Esophagus muscularis mucosa (tissue), 4 donors: ENCODE measurements around the gene RMND1. TPM values are rescaled to one million over a fixed set of nuclear protein-coding genes. Genes with fewer than 3 reads are reported as not detected.
A peak's percentile ranks its signal among the peaks of the same experiment; 100 is the strongest.

ENCODE experiments used
- DNase-seq: peaks from one replicate; pipeline ENCODE4 v3.0.0-alpha.2; 2017; ENCODE audit errors: extremely low spot score
- H3K27ac ChIP-seq, 4 donors: fragments of 200-600 bp; sonication (generic); replicated peaks in 1 of 4; 1 replicate in 3 of 4; 2 replicates in 1 of 4; pipeline ENCODE4 v1.5.1; 2016 to 2019; ENCODE audit warnings: mild to moderate bottlenecking in 1 of 4
- H3K27me3 ChIP-seq, 4 donors: fragments of 200-600 bp; sonication (generic); one replicate each; pipeline versions ENCODE4 v1.5.1 to v1.6.0; 2016 to 2019
- H3K36me3 ChIP-seq, 4 donors: fragments of 200-600 bp; sonication (generic); one replicate each; pipeline ENCODE4 v1.5.1; 2016 to 2019
- H3K4me1 ChIP-seq, 4 donors: fragments of 200-600 bp; sonication (generic); one replicate each; pipeline ENCODE4 v1.5.1; 2016 to 2019
- H3K4me3 ChIP-seq, 4 donors: fragments of 200-600 bp; sonication (generic); 1 replicate in 2 of 4; 2 replicates in 2 of 4; pipeline ENCODE4 v1.5.1; 2016 to 2019; ENCODE audit warnings: mild to moderate bottlenecking in 4 of 4, moderate library complexity in 1 of 4
- H3K9me3 ChIP-seq, 4 donors: fragments of 200-600 bp; sonication (generic); 1 replicate in 3 of 4; 2 replicates in 1 of 4; pipeline ENCODE4 v1.5.1; 2016 to 2019
- EP300 ChIP-seq: sonication (generic); formaldehyde crosslinking; IDR thresholded peaks from one replicate; pipeline ENCODE4 v1.6.1; 2017; ENCODE audit warnings: antibody characterized with exemption
- POLR2A ChIP-seq: fragments of 450-650 bp; IDR thresholded peaks from one replicate; pipeline ENCODE4 v1.6.1; 2017; ENCODE audit warnings: antibody characterized with exemption, moderate library complexity, mild to moderate bottlenecking, low read depth
- POLR2AphosphoS5 ChIP-seq, 2 donors: sonication (generic); formaldehyde crosslinking; IDR thresholded peaks; one replicate each; pipeline ENCODE4 v1.6.1; 2017; ENCODE audit warnings: antibody characterized with exemption in 2 of 2
- WGBS: methylation state at CpG from one replicate; pipeline ENCODE4 v1.1.5; 2018; 5-methylcytosine and 5-hydroxymethylcytosine counted together
- intact Hi-C: fragments of 100-400 bp; cut with DNase I; formaldehyde crosslinking; loops from one replicate; pipeline ENCODE4 v1.15.1; 2023
- total RNA-seq, 4 donors: library from RNA; depleted of rRNA; stranded (reverse); fragments of >200 nt; gene quantifications; one replicate each; pipeline versions ENCODE4 v1.1.0 to v1.2.1, GENCODE V29; 2016
- TF ChIP-seq, protein P1 (sequence below), 3 experiments: fragments of 200-600 bp in 2 of 3; fragments of 450-650 bp in 1 of 3; sonication (generic) in 2 of 3; IDR thresholded peaks; one replicate each; pipeline ENCODE4 v1.5.1; 2017 to 2019; ENCODE audit warnings: antibody characterized with exemption in 3 of 3, mild to moderate bottlenecking in 2 of 3, moderate library complexity in 1 of 3

The RMND1 gene
- total RNA-seq, 4 donors from 2014 or later: 9.9 to 18.7 (median 12.1) TPM

DNA sequence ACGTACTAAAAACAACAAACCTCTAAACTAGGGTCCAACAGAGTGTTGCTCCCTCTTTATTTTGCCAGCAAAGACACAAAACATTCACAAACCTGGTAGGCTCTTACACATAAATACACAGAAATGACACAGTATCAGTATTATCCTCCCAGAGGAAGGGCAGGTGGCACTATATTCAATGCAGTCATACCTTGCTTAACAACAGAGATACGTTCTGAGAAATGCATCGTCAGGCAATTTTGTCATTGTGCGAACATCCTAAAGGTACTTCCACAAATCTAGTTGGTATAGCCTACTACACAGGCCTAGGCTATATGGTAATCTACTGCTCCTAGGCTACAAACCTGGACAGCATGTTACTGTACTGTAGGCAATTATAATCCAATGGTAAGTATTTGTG lies 70.2 kb downstream of the RMND1 start:
- Histone ChIP-seq H3K27ac (no peak overlapping the region), H3K4me1 (peaks cover 0 to 15% (median 11%) of the 10 kb centered on the region in 4 donors), H3K36me3 (peaks cover 0 to 3% (median 0%) of the 10 kb centered on the region in 4 donors), H3K9me3 (no peaks in the 10 kb centered on the region), H3K4me3 (no peak overlapping the region), H3K27me3 (no peaks in the 10 kb centered on the region)
- intact Hi-C loops: no loop called here
- no peak for TF ChIP-seq POLR2A
- no peak for TF ChIP-seq POLR2AphosphoS5 (IDR thresholded peaks at IDR 0.05)
- TF ChIP-seq, protein P1, sequence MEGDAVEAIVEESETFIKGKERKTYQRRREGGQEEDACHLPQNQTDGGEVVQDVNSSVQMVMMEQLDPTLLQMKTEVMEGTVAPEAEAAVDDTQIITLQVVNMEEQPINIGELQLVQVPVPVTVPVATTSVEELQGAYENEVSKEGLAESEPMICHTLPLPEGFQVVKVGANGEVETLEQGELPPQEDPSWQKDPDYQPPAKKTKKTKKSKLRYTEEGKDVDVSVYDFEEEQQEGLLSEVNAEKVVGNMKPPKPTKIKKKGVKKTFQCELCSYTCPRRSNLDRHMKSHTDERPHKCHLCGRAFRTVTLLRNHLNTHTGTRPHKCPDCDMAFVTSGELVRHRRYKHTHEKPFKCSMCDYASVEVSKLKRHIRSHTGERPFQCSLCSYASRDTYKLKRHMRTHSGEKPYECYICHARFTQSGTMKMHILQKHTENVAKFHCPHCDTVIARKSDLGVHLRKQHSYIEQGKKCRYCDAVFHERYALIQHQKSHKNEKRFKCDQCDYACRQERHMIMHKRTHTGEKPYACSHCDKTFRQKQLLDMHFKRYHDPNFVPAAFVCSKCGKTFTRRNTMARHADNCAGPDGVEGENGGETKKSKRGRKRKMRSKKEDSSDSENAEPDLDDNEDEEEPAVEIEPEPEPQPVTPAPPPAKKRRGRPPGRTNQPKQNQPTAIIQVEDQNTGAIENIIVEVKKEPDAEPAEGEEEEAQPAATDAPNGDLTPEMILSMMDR (IDR thresholded peaks at IDR 0.05): no peak
- TF ChIP-seq EP300: no peak
- no peak for DNase-seq
- WGBS: 89% methylated on average over 4 of the region's 4 CpGs

- H3K4me3 ChIP-seq: no peak overlapping the region
- peaks cover 0 to 3% (median 0%) of the 10 kb centered on the region in 4 donors for H3K36me3 ChIP-seq
- H3K27me3 ChIP-seq: no peaks in the 10 kb centered on the region
- DNase-seq: no peak
- H3K9me3 ChIP-seq: no peaks in the 10 kb centered on the region
- no peak overlapping the region for H3K27ac ChIP-seq
- H3K4me1 ChIP-seq: peaks cover 0 to 15% (median 11%) of the 10 kb centered on the region in 4 donors
- intact Hi-C loops: no loop called here
- 100% methylated on average over 1 of the region's 1 CpG for WGBS
- TF ChIP-seq POLR2AphosphoS5 (IDR thresholded peaks at IDR 0.05) (no peak), POLR2A (no peak), EP300 (no peak)
- TF ChIP-seq, protein P1 (IDR thresholded peaks at IDR 0.05): no peak
Observed at GRCh38 chr6:151380848-151381205, 71.1 kb downstream of the RMND1 start.

DNA sequence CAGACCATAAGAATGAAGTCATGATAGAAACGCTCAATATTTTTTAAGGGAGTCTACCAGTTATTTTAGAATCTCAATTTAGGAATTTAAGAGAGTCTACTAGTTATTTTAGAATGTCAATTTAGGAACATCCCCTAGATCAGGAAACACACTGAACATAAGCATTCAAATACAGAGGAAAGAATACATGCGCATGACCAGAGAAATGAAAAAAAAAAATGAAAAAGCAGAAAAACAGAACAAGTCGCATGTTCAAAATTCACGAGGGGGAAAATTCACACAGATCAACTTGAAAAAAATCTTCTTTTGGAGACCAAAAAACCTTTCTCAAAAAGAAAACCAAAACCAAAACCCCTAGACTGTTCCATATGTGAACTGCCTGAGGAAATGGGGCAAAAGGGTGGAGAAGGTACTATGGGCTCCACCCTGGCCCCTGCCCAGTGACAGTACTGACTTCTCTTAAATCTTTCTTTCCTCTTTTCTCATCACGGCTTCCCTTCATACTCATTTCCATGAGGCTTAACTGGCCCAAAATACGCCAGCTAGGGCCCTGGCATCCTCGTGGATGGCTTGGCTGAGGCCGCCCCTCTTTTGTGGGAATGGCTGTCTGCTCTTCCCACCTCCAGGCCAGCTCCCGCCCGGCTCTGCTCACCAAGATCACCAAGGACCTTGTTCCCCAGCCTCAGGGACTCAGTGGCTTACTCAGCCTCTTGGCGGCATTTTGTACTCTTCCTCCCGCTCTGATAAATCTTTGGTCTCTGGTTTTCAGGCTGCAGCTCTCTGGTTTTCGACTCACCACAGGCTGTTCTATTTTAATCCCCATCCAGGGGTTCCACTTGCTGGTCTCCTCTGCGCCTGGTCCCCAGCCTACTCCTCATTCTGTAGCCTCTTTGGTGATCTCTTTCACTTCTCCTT lies 71.7 kb downstream of the RMND1 start:
- H3K9me3 ChIP-seq: no peaks in the 10 kb centered on the region
- WGBS: 82% methylated on average over 14 of the region's 14 CpGs
- DNase-seq: no peak
- peaks cover 0 to 15% (median 9%) of the 10 kb centered on the region in 4 donors for H3K4me1 ChIP-seq
- TF ChIP-seq EP300 (no peak), POLR2A (no peak)
- TF ChIP-seq, protein P1 (IDR thresholded peaks at IDR 0.05): no peak
- no peaks in the 10 kb centered on the region for H3K27me3 ChIP-seq
- H3K27ac ChIP-seq: peak overlapping the region in 2 of 4 donors; percentile 22 to 27
- intact Hi-C loops: no loop called here
- peaks cover 0 to 3% (median 0%) of the 10 kb centered on the region in 4 donors for H3K36me3 ChIP-seq
- peak overlapping the region in 1 of 4 donors; percentile 10 for H3K4me3 ChIP-seq

DNA sequence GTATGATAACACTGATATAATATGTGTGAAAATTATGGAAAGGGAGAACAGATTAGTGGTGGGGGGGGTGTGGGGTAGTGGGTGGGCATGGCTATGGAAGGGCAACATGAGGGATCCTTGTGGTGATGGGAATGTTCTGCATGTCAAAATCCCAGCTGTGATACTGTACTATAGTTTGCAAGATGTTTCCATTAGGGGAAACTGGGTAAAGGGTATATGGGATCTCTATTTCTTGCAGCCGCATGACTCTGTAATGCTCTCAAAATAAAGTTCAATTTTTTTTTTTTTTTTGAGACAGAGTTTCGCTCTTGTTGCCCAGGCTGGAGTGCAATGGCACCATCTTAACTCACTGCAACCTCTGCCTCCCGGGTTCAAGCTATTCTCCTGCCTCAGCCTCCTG lies 74.8 kb downstream of the RMND1 start:
- intact Hi-C loops: no loop called here
- Histone ChIP-seq H3K9me3 (no peaks in the 10 kb centered on the region), H3K4me1 (peaks cover 8 to 21% (median 13%) of the 10 kb centered on the region in 4 donors), H3K27me3 (no peaks in the 10 kb centered on the region), H3K27ac (no peak overlapping the region), H3K4me3 (no peak overlapping the region), H3K36me3 (peaks cover 0 to 8% (median 5%) of the 10 kb centered on the region in 4 donors)
- TF ChIP-seq POLR2A (no peak), POLR2AphosphoS5 (IDR thresholded peaks at IDR 0.05) (no peak), EP300 (no peak)
- TF ChIP-seq, protein P1 (IDR thresholded peaks at IDR 0.05): no peak
- DNase-seq: no peak
- 64% methylated on average over 3 of the region's 3 CpGs for WGBS
